SU-DHL-6 (cell line): ENCODE measurements around the gene HORMAD2.

ENCODE experiments used
- H2AFZ ChIP-seq: fragments of 200-600 bp; sonication (generic); 2 replicates; pipeline ENCODE4 v1.6.1; 2014; ENCODE audit warnings: low read depth, mild to moderate bottlenecking, moderate library complexity, mixed read lengths, antibody characterized with exemption, low read length; ENCODE audit not compliant: severe bottlenecking
- H3F3A ChIP-seq: fragments of 200-600 bp; shearing (Covaris generic); 2 replicates; pipeline ENCODE4 v1.6.0; 2016; ENCODE audit warnings: antibody characterized with exemption, mild to moderate bottlenecking; ENCODE audit not compliant: insufficient read depth
- H3K27ac ChIP-seq: fragments of 200-600 bp; sonication (generic); 2 replicates; pipeline ENCODE4 v1.5.1; 2016; ENCODE audit warnings: low read depth, mild to moderate bottlenecking, low read length, moderate library complexity, mixed read lengths
- H3K27me3 ChIP-seq: fragments of 200-600 bp; sonication (generic), shearing (Covaris generic); 2 replicates; pipeline ENCODE4 v1.6.0; 2014; ENCODE audit warnings: mild to moderate bottlenecking, low read length
- H3K36me3 ChIP-seq: fragments of 200-600 bp; sonication (generic); 2 replicates; pipeline ENCODE4 v1.6.1; 2014; ENCODE audit warnings: mild to moderate bottlenecking, low read length, mixed read lengths
- H3K4me2 ChIP-seq: fragments of 300-600, 200-600 bp; shearing (Covaris generic), sonication (generic); 2 replicates; pipeline ENCODE4 v1.6.0; 2014; ENCODE audit warnings: low read length, low read depth, mild to moderate bottlenecking; ENCODE audit not compliant: poor library complexity, severe bottlenecking
- H3K4me3 ChIP-seq: fragments of 200-600 bp; sonication (generic); 2 replicates; pipeline ENCODE4 v1.5.1; 2014; ENCODE audit warnings: antibody characterized with exemption, low read length, mild to moderate bottlenecking, mixed read lengths; ENCODE audit not compliant: insufficient read depth, poor library complexity, severe bottlenecking
- H3K79me2 ChIP-seq: fragments of 200-600 bp; sonication (generic); 2 replicates; pipeline ENCODE4 v1.6.1; 2014; ENCODE audit warnings: mild to moderate bottlenecking, low read length, moderate library complexity; ENCODE audit not compliant: insufficient read depth
- H3K9ac ChIP-seq: fragments of 200-600 bp; sonication (generic); 2 replicates; pipeline ENCODE4 v1.7.0; 2014; ENCODE audit warnings: mild to moderate bottlenecking, low read length
- H3K9me2 ChIP-seq: fragments of 200-600 bp; sonication (generic); replicated peaks from 2 replicates; pipeline ENCODE4 v1.6.1; 2014; ENCODE audit warnings: low read length; ENCODE audit not compliant: insufficient read depth
- H3K9me3 ChIP-seq: fragments of 200-600 bp; sonication (generic); 2 replicates; pipeline ENCODE4 v1.6.1; 2014; ENCODE audit warnings: low read length, mixed read lengths; ENCODE audit not compliant: insufficient read depth
- H4K20me1 ChIP-seq: fragments of 200-600 bp; sonication (generic); 2 replicates; pipeline ENCODE4 v1.6.1; 2014; ENCODE audit warnings: low read depth, mild to moderate bottlenecking, antibody characterized with exemption, low read length, moderate library complexity, mixed read lengths
- CTCF ChIP-seq: fragments of 200-600 bp; sonication (generic); IDR thresholded peaks from one replicate; pipeline ENCODE4 v1.5.1; 2017; ENCODE audit warnings: antibody characterized with exemption, mild to moderate bottlenecking, low read length, moderate library complexity; ENCODE audit not compliant: insufficient read depth, poor library complexity, severe bottlenecking
- EZH2phosphoT487 ChIP-seq: fragments of 200-600 bp; sonication (generic), shearing (Covaris generic); conservative IDR thresholded peaks from 2 replicates; pipeline ENCODE4 v1.6.1; 2018; ENCODE audit warnings: mild to moderate bottlenecking, antibody characterized with exemption, low read length, moderate library complexity, mixed read lengths

Gene HORMAD2

GRCh38 chr22:30062259-30062658, 18.0 kb upstream of the HORMAD2 start:
- TF ChIP-seq CTCF (no peak), EZH2phosphoT487 (no peak)
- no peaks in the 10 kb centered on the region for H4K20me1 ChIP-seq
- no peaks in the 10 kb centered on the region for H3K36me3 ChIP-seq
- H3K9ac ChIP-seq: no peak overlapping the region
- H3K4me2 ChIP-seq: no peak overlapping the region
- no peaks in the 10 kb centered on the region for H3K9me2 ChIP-seq
- no peaks in the 10 kb centered on the region for H3K79me2 ChIP-seq
- H3K4me3 ChIP-seq: no peak overlapping the region
- H3K27me3 ChIP-seq: no peaks in the 10 kb centered on the region
- no peak overlapping the region for H2AFZ ChIP-seq
- no peak overlapping the region for H3K27ac ChIP-seq
- H3K9me3 ChIP-seq: no peaks in the 10 kb centered on the region
- no peaks in the 10 kb centered on the region for H3F3A ChIP-seq

GRCh38 chr22:30062950-30063349, 17.3 kb upstream of the HORMAD2 start:
- Histone ChIP-seq H3F3A (no peaks in the 10 kb centered on the region), H3K4me2 (no peak overlapping the region), H2AFZ (no peak overlapping the region), H3K9me3 (no peaks in the 10 kb centered on the region), H3K27ac (no peak overlapping the region), H3K4me3 (no peak overlapping the region), H3K9me2 (no peaks in the 10 kb centered on the region), H3K79me2 (no peaks in the 10 kb centered on the region), H3K27me3 (no peaks in the 10 kb centered on the region), H4K20me1 (no peaks in the 10 kb centered on the region), H3K36me3 (no peaks in the 10 kb centered on the region), H3K9ac (no peak overlapping the region)
- TF ChIP-seq EZH2phosphoT487: no peak

GRCh38 chr22:30064172-30064571, 16.1 kb upstream of the HORMAD2 start:
- Histone ChIP-seq H3K9me2 (no peaks in the 10 kb centered on the region), H3K27ac (no peak overlapping the region), H3K79me2 (no peaks in the 10 kb centered on the region), H3K27me3 (no peaks in the 10 kb centered on the region), H4K20me1 (no peaks in the 10 kb centered on the region), H2AFZ (no peak overlapping the region), H3K4me3 (no peak overlapping the region), H3K9ac (no peak overlapping the region), H3K4me2 (no peak overlapping the region), H3F3A (no peaks in the 10 kb centered on the region), H3K36me3 (no peaks in the 10 kb centered on the region), H3K9me3 (no peaks in the 10 kb centered on the region)
- TF ChIP-seq CTCF: no peak

- no peaks in the 10 kb centered on the region for H3F3A ChIP-seq
- H3K27ac ChIP-seq: no peak overlapping the region
- no peak overlapping the region for H3K9ac ChIP-seq
- no peaks in the 10 kb centered on the region for H3K27me3 ChIP-seq
- no peak overlapping the region for H2AFZ ChIP-seq
- no peaks in the 10 kb centered on the region for H3K9me2 ChIP-seq
- no peaks in the 10 kb centered on the region for H3K9me3 ChIP-seq
- no peaks in the 10 kb centered on the region for H3K36me3 ChIP-seq
- no peaks in the 10 kb centered on the region for H4K20me1 ChIP-seq
- no peaks in the 10 kb centered on the region for H3K79me2 ChIP-seq
- no peak overlapping the region for H3K4me3 ChIP-seq
- no peak for TF ChIP-seq CTCF
- no peak for TF ChIP-seq EZH2phosphoT487
- H3K4me2 ChIP-seq: no peak overlapping the region
These were observed 6.5 kb upstream of the HORMAD2 start for GRCh38 chr22:30073743-30074142.
